Measurements from ENCODE around the gene TRPV5. TPM values are rescaled to one million over a fixed set of nuclear protein-coding genes. Genes with fewer than 3 reads are reported as not detected.

TRPV5 gene
- total and polyA plus RNA-seq, 2 experiments from 2014 or later, result not detected

DNA sequence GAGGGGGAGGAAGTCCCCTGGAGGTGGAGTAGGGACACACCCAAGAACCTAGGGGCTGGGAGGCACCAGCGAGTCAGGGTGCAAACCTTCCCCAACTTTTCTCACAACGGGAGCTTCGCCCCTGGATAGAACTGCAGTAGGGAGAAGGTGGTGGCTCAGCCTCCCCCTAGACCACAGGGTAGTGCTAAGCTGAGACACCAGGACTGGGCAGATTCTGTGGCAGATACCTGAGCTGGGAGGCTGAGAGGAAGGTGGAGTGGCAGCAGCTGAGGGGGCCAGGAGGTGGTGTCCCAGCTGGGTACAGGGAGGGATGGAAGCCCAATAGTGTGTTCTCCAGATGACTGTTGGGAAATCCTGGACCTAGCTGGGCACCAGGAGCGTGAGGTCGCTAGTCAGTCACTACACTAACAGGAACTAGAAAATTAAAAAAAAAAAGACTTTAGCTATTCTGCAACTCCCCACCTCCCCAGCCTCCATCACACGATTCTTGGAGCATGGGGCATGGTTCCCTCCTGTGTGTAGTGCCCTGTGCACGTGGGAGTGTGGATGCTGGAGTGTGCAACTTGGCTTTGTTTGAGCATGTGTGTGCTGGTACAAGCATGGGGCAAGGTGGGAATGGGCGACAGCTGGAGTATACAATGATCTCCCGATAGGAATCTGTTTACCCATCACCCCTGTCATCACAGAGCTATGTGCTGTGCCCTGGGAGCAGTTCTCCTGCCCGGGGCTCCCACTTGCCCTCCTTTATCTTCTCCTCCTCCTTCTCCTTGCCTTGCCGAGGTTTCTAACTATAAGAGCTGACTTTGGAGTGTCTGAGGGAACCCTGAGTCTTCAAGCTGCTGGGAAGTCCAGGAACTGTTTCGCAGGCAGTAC lies 39.2 kb downstream of the TRPV5 start:
- 77% methylated on average over 12 of the region's 12 CpGs for WGBS (ENCODE audit: low lambda C conversion rate, missing lambda C conversion rate)
- no peak overlapping the region for H2AFZ ChIP-seq
- no peak for TF ChIP-seq EZH2 (IDR thresholded peaks at IDR 0.05; ENCODE audit: borderline replicate concordance)
- no peak for TF ChIP-seq EZH2phosphoT487 (IDR thresholded peaks at IDR 0.05; ENCODE audit: low read depth, severe bottlenecking, unreplicated experiment)
- TF ChIP-seq, protein P1, sequence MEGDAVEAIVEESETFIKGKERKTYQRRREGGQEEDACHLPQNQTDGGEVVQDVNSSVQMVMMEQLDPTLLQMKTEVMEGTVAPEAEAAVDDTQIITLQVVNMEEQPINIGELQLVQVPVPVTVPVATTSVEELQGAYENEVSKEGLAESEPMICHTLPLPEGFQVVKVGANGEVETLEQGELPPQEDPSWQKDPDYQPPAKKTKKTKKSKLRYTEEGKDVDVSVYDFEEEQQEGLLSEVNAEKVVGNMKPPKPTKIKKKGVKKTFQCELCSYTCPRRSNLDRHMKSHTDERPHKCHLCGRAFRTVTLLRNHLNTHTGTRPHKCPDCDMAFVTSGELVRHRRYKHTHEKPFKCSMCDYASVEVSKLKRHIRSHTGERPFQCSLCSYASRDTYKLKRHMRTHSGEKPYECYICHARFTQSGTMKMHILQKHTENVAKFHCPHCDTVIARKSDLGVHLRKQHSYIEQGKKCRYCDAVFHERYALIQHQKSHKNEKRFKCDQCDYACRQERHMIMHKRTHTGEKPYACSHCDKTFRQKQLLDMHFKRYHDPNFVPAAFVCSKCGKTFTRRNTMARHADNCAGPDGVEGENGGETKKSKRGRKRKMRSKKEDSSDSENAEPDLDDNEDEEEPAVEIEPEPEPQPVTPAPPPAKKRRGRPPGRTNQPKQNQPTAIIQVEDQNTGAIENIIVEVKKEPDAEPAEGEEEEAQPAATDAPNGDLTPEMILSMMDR (IDR thresholded peaks at IDR 0.05; ENCODE audit: poor library complexity), result no peak
- no peaks in the 10 kb centered on the region for H3K9me2 ChIP-seq (replicated peaks; ENCODE audit: insufficient read depth)
- no peaks in the 10 kb centered on the region for H3K79me2 ChIP-seq
- peak overlapping the region; percentile 15 for H3K4me2 ChIP-seq
- H3K27me3 ChIP-seq, result no peaks in the 10 kb centered on the region
- no peaks in the 10 kb centered on the region for H4K20me1 ChIP-seq (ENCODE audit: insufficient read depth, poor library complexity, severe bottlenecking)
- no peak for DNase-seq (ENCODE audit: low spot score)
- peaks cover 22% of the 10 kb centered on the region for H3K4me1 ChIP-seq (ENCODE audit: insufficient read depth)
- H3K9me3 ChIP-seq (ENCODE audit: low read depth), result no peaks in the 10 kb centered on the region
- no peaks in the 10 kb centered on the region for H3K36me3 ChIP-seq (replicated peaks; ENCODE audit: insufficient read depth, low read depth)
- no peak overlapping the region for H3K4me3 ChIP-seq
- peak overlapping the region; percentile 68 for H3K27ac ChIP-seq

DNA sequence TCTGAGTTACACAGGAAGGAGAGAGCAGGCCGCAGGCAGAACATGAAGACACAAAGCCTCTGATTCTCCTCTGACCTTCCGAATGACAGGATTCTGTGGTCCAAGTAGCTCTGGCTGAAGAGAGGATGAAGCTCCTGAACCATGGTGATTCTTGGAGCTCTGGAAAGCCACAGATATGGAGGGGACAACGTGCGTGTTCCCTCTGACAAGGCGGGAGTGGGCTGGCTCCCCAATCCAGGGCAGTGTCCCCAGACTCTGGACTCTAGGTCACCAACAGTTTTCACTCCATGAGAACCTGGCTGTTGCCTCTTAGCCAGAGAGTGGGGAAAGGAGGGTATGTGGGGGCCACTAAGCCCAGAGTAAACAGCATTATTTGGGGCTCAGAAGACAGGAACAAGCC lies 40.6 kb downstream of the TRPV5 start:
- Histone ChIP-seq H3K79me2 (no peaks in the 10 kb centered on the region), H3K9me3 (ENCODE audit: low read depth) (no peaks in the 10 kb centered on the region), H3K4me2 (no peak overlapping the region), H3K4me3 (no peak overlapping the region), H4K20me1 (ENCODE audit: insufficient read depth, poor library complexity, severe bottlenecking) (no peaks in the 10 kb centered on the region), H3K4me1 (ENCODE audit: insufficient read depth) (peaks cover 22% of the 10 kb centered on the region), H2AFZ (no peak overlapping the region), H3K27ac (no peak overlapping the region), H3K9me2 (replicated peaks; ENCODE audit: insufficient read depth) (no peaks in the 10 kb centered on the region), H3K36me3 (replicated peaks; ENCODE audit: insufficient read depth, low read depth) (no peaks in the 10 kb centered on the region), H3K27me3 (no peaks in the 10 kb centered on the region)
- 84% methylated on average over 5 of the region's 5 CpGs for WGBS (ENCODE audit: low lambda C conversion rate, missing lambda C conversion rate)
- no peak for DNase-seq (ENCODE audit: low spot score)
- TF ChIP-seq EZH2phosphoT487 (IDR thresholded peaks at IDR 0.05; ENCODE audit: low read depth, severe bottlenecking, unreplicated experiment), result no peak
- TF ChIP-seq, protein P1 (IDR thresholded peaks at IDR 0.05; ENCODE audit: poor library complexity), result no peak
- no peak for TF ChIP-seq EZH2 (IDR thresholded peaks at IDR 0.05; ENCODE audit: borderline replicate concordance)

DNA sequence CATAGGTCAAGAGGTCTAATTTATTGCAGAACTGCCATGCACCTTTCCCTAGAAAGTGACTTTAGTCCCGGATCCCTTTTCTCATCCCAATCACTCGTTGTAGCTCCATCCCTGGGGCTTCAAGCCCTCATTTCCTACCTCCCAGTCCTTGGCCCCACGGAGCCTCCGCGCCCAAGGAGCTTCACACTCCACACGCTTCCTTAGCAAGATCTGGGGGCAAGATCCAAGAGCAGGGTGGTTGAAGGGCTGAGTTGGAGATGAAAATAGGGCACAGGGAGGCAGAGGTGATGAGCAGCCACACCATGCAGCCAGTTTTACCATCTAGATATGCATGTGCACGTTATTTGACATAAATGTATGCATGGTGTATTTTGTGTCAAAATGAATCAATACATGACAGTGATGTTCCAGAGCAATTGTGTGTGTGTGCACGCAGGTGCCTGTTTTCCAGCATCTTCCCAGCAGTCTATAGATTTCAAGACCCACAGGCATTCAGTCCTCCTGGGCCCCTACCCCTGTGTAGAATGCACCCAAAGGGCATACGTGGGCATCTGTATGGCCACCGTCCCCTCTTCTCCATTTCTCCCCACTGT lies 42.0 kb downstream of the TRPV5 start:
- Histone ChIP-seq H3K27me3 (no peaks in the 10 kb centered on the region), H3K27ac (no peak overlapping the region), H3K36me3 (replicated peaks; ENCODE audit: insufficient read depth, low read depth) (no peaks in the 10 kb centered on the region), H3K4me2 (no peak overlapping the region), H3K9me2 (replicated peaks; ENCODE audit: insufficient read depth) (no peaks in the 10 kb centered on the region), H3K4me1 (ENCODE audit: insufficient read depth) (peaks cover 22% of the 10 kb centered on the region), H2AFZ (no peak overlapping the region), H3K4me3 (no peak overlapping the region), H4K20me1 (ENCODE audit: insufficient read depth, poor library complexity, severe bottlenecking) (no peaks in the 10 kb centered on the region), H3K9me3 (ENCODE audit: low read depth) (no peaks in the 10 kb centered on the region), H3K79me2 (no peaks in the 10 kb centered on the region)
- no peak for DNase-seq (ENCODE audit: low spot score)
- TF ChIP-seq, protein P1 (IDR thresholded peaks at IDR 0.05; ENCODE audit: poor library complexity), result no peak
- no peak for TF ChIP-seq EZH2 (IDR thresholded peaks at IDR 0.05; ENCODE audit: borderline replicate concordance)
- no peak for TF ChIP-seq EZH2phosphoT487 (IDR thresholded peaks at IDR 0.05; ENCODE audit: low read depth, severe bottlenecking, unreplicated experiment)
- 90% methylated on average over 9 of the region's 10 CpGs for WGBS (ENCODE audit: low lambda C conversion rate, missing lambda C conversion rate)

Measured in hepatocyte (in vitro differentiated cells).